GM18517 (cell line): Measurements from ENCODE around the gene IFNLR1.
"Not testable (repeated sequence)": the region's sequence is repeated elsewhere in the genome, so short reads cannot be mapped to it uniquely, and the experiment has no call there.

ENCODE experiments used
- ATAC-seq: cut with Tn5 transposase; IDR thresholded peaks from one replicate; pipeline ENCODE4 v1.9.1; 2021; ENCODE audit warnings: mild to moderate bottlenecking, moderate library complexity; ENCODE audit not compliant: unreplicated experiment

IFNLR1 gene

DNA sequence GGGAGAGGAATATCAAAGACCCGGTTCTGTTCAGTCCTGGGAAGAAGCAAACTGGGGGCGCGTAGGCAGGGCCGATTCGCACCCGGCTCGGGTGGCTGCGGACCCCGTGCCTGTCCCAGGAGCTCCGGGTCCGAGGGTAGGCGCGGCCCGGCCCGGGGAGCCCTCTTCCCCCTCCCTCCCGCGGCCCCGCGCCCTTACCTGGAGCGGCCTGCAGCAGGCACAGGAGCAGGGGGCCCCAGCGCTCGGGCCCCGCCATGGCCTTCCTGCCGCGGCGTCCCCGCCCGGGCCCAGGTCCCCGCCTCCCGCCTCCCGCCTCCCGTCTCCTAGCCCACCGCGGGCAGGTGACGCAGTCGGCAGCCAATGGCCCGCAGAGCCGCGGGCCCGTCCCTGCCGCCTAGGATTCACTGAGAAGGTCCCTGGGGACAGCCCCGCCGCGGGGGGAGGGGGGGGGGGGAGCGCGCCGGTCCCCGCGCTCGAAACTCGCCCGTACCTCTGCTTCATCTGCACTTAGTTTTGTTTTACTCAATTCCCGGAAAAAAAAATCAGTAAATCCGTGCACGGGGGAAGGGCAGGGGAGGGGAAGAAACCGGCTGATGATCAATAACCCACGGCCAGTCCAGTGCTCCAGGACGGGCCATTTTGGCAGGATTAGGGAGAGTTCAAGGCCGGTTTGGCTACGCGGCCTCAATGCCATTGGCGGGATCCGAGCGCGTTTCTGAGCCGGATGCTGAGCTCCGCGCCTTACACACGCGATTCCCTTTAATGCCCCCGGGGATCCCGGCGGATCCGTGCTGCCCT, at the start of gene IFNLR1:
IFNLR1 (minus strand) TSS at position 297 of the 798 bp plus-strand sequence; CDS start at position 256, 41 bp downstream.
- ATAC-seq: no peak

GRCh38 chr1:24235921-24236788, 49.1 kb upstream of the IFNLR1 start:
- no peak for ATAC-seq

GRCh38 chr1:24233684-24234600, 46.9 kb upstream of the IFNLR1 start:
- ATAC-seq: no peak

GRCh38 chr1:24231701-24232100, 44.6 kb upstream of the IFNLR1 start:
- no peak for ATAC-seq

DNA sequence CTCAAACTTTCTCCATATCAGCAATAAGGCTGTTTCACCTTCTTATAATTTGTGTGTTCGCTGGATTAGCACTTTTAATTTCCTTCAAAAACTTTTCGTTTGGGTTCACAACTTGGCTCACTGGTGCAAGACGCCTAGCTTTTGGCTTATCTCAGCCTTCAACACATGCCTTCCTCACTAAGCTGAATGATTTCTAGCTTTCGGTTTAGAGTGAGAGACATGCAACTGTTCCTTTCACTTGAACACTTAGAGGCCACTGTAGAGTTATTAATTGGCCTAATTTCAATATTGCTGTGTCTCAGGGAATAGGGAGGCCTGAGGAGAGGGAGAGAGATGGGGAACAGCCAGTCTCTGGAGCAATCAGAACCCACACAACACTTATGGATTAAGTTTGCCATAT, 41.2 kb upstream of the IFNLR1 start:
- peak; percentile 79 for ATAC-seq

DNA sequence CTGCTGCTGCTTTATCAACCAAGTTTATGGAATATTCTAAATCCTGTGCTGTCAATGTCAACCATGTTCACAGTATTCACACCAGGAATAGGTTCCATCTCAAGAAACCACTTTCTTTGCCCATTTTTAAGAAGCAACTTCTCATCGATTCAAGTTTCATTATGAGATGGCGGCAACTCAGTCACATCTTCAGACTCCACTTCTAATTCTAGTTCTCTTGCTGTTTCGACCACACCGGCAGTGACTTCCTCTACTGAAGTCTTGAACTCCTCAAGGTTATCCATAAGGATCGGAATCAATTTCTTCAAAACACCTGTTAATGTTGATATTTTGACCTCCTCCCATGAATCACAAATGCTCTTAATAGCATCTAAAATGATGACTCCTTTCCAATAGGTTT, 39.7 kb upstream of the IFNLR1 start:
- ATAC-seq: no peak

- ATAC-seq: no peak
Measured at GRCh38 chr1:24224761-24225160, 37.7 kb upstream of the IFNLR1 start.

DNA sequence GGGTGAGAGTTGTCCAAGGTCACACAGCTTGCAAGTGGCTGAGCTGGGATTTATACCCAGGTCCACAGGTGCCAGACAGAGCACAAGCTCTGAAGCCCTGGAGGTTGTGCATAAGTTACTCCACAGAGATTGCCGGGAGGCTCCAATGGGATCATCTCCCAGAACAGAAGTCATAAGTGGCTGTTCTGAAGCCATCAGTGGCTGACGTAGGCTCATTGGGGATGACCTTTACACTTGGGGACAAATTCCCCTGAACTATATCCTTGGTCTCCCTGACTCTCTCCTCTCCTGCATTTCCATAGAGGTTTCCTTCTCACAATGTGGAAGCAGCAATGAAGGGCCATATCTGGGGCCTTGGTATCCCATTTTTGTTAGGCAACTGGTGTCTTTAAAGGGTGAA, 37.0 kb upstream of the IFNLR1 start:
- ATAC-seq: no peak

GRCh38 chr1:24222793-24223192, 35.7 kb upstream of the IFNLR1 start:
- ATAC-seq: no peak

- ATAC-seq: no peak
Measured at GRCh38 chr1:24222008-24222605, 35.0 kb upstream of the IFNLR1 start.

DNA sequence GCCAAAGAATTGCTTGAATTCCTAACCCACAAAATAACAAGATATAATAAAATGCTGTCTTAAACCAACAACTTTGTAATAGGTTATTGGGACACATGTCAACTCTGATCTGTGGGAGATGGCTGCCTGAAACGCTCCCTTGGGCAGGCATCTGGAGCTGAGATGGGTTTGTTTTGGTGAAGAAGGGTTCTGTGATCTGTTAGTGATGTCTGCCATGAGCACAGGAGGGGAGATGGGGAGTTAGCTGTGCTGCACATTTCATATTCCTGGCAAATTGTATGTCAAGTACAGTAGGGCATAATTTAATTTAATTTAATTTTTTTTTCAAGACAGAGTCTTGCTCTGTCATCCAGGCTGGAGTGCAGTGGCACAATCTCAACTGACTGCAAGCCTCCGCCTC, 34.2 kb upstream of the IFNLR1 start:
- no peak for ATAC-seq

GRCh38 chr1:24216276-24217074, 29.4 kb upstream of the IFNLR1 start:
- ATAC-seq: no peak

DNA sequence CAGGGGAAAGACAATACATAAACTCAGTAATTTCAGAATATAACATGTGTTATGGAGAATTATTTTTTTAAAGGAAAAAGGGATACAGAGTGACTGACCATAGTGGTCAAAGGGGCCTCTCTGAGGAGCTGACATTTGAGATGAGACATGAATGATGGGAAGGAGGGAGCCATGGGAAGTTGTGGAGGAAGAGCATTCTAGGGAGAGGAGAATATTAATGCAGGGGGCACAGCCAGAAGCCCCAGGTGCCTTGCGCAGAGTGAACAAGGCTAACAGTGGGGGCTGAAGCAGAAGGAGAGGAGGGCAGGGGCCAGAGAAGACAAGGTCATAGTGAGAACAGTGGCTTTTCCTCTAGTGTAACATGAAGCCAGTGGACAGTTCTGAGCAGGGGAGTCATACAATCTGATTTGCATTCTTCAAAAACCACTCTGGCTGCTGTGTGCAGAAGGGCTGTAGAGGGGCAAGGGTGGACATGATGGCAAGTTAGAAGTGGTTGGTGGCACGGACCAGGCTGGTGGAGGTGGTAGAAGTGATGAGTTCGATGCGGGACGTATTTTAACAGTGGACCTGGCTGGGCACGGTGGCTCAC, 28.2 kb upstream of the IFNLR1 start:
- ATAC-seq: no peak

DNA sequence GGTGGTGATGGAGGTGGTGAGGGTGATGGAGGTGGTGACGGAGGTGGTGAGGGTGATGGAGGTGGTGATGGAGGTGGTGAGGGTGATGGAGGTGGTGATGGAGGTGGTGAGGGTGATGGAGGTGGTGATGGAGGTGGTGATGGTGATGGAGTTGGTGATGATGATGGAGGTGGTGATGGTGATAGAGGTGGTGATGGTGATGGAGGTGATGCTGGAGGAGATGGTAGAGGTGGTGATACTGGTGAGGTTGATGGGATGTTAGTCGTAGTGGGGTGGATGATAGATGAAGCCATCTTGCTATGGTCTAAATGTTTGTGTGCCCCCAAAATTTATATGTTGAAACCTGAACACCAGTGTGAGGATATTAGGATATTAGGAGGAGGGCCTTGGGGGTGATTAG, 25.3 kb upstream of the IFNLR1 start:
- no peak for ATAC-seq

- no peak for ATAC-seq
Measured at GRCh38 chr1:24210195-24210627, 23.1 kb upstream of the IFNLR1 start.

DNA sequence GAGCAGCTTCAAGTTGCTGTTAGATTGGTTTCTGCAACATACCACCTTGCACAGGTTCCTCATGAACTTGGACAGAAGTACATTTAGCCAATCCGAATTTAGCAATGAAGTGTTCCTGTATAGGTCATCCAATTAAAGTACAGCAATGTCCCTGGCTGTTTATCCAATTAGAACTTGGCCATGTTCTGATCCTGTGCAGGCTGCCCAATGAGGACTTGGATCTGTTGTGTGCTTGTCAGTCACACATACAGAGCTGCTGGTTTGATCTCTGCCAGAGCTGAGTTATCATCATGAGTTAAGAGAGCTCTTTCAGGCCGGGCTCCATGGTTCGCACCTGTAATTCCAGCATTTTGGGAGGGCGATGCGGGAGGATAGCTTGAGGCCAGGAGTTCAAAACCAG, 22.0 kb upstream of the IFNLR1 start:
- ATAC-seq: no peak

DNA sequence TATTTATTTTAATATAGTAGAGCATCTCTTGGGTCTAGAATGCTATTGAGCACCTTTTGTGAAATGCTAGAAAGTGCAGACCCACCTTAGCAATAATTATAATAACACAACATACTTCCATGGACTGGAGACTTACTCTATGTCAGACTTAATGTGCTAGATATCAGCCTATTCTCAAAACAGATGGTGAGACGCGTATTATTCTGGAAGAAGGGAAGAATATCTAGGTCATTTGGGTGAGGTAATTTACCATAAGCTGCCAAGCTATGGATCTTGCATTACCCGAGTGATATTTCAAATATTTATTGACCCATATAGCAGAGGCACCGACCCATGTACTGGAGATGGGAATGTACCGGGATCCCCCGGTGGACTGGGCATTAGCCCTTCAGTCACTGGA, 20.6 kb upstream of the IFNLR1 start:
- ATAC-seq: no peak

DNA sequence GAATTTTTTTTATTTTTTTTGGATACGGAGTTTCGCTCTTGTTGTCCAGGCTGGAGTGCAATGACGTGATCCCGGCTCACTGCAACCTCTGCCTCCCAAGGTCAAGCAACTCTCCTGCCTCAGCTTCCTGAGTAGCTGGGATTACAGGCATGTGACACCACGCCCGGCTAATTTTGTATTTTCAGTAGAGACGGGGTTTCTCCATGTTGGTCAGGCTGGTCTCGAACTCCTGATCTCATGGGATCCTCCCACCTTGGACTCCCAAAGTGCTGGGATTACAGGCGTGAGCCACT, 20.3 kb upstream of the IFNLR1 start:
- ATAC-seq: not testable (repeated sequence)

DNA sequence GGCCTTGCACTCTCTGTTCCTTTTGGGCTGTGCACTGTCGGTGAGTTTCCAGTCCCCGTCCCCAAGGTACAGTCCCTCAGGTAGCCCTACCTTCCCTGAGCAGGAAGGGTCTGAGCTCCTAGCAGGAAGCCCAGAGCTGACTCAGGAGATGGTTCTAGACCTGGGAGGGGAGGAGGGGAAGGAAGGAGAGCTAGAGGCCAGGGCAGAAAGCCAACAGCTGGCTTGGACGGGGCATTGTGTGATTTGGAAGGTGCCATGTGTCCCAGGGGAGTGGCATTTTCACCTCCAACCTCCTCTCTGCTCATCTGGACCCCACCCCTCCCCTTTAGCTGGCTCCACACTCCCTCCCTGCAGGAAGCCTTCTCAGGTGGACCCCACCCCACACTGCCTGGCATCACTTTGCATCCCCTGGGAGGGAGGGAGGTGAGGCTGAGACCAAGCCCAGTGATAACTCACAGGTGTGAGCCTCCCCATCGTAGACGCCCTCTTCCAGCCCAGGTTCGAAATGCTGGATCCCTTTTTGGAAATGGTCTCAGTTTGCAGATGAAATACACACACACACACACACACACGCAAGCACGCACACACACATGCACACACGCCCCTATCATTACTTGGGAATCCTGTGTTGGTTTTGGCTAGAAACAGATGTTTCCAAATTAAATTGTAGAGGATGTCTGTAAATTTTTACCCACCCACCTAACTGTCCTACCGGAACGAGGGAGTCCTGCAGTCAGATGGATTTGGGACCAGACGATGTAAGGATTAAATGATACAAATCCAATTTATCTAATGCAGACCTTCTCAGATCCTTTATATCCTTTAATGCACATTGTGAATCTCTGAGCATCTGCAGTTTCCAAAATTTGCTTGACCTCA, 19.7 kb upstream of the IFNLR1 start:
- ATAC-seq: no peak
